LNCAP (cell line): ENCODE data around the gene PSMD6.

Experiments used
- TF ChIP-seq, protein P1 (sequence below): fragments of 450-650 bp; IDR thresholded peaks from 2 replicates; pipeline ENCODE4 v1.5.1; 2017; ENCODE audit warnings: mild to moderate bottlenecking

Gene PSMD6

DNA sequence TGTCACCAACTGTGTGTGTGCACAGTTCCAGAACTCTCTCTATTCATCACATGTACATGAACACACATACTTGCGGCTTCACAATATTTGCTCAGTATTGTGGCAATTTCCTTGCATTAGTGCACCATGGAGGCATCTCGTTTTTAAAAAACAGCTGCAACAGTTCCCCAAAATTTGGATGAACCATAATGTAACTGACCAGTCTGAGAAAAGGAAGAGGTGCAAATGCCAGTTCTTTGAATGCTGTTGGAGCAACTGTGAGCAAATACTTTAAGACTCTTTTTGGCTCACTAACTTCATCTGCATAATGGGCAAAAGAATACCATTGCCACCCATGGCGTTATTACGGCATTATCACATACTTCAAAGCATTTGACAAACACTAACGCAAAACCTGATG, 38.3 kb upstream of the PSMD6 start:
- TF ChIP-seq, protein P1, sequence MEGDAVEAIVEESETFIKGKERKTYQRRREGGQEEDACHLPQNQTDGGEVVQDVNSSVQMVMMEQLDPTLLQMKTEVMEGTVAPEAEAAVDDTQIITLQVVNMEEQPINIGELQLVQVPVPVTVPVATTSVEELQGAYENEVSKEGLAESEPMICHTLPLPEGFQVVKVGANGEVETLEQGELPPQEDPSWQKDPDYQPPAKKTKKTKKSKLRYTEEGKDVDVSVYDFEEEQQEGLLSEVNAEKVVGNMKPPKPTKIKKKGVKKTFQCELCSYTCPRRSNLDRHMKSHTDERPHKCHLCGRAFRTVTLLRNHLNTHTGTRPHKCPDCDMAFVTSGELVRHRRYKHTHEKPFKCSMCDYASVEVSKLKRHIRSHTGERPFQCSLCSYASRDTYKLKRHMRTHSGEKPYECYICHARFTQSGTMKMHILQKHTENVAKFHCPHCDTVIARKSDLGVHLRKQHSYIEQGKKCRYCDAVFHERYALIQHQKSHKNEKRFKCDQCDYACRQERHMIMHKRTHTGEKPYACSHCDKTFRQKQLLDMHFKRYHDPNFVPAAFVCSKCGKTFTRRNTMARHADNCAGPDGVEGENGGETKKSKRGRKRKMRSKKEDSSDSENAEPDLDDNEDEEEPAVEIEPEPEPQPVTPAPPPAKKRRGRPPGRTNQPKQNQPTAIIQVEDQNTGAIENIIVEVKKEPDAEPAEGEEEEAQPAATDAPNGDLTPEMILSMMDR, result no peak

DNA sequence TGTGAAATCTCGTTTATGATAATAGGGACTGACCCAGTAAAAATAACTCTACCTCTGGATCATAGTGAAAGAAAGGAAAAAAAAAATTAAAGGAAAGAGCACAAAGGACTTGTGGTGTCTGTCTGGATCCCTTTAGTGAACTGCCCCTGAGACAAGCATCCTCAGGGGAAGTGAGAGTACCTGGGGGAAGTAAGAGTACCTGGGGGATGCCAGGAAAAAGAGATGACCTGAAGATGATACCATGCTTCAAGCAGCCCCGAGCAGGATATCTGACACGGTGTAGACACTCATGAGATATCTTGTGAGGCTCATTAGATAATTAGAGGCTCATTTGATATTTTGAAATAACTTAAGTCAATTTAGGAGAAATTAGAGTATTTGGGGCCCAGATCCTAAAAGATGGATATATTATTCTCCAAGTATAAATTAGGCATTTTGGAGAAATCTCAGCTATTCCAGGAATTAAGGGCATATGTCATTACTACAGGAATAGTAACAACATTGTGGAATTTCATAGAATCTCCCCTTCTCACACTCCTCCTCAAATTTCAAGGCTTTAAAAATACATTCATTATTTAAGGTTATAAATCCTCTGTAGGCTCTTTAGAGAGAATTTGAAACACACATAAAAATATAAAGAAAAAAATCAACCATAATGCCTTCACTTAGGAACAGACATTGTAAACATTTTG, 36.3 kb upstream of the PSMD6 start:
- TF ChIP-seq, protein P1, result no peak

DNA sequence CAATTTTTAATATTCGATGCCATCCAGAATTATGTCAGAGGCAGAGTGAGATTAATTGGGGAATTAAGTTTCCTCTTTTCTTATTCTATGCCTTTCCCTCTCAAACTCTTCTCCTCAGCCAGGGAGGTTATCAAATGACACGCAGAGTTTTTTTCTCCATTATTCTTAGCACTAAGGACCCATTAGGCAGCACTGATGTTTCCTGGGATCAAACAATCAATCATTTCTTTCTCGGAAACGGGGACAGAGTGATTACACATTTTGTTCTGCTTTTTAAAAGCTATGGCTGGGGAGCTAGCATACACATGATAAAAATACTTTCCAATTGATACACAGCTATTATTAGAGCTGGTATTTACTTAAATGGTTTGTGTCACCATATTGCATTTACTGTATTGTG, 35.3 kb upstream of the PSMD6 start:
- TF ChIP-seq, protein P1, result no peak

DNA sequence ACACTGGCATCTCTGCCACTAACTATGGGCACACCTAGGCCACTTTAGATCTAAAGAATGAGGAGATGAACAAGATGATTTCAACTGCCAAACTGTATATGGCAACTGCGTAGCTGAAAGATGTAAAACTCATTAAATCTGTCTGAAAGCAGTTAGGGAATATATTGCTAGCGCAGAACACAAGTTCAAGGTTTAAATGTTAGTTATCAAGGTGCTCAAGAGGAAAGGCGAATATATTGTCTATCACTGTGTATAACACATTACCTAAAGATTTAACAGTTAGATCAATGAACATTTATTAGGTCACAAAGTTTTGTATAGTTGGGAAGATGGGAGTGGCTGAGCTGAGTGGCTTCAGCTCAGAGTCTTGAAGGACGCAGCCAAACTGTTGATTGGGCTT, 33.9 kb upstream of the PSMD6 start:
- TF ChIP-seq, protein P1, result no peak

DNA sequence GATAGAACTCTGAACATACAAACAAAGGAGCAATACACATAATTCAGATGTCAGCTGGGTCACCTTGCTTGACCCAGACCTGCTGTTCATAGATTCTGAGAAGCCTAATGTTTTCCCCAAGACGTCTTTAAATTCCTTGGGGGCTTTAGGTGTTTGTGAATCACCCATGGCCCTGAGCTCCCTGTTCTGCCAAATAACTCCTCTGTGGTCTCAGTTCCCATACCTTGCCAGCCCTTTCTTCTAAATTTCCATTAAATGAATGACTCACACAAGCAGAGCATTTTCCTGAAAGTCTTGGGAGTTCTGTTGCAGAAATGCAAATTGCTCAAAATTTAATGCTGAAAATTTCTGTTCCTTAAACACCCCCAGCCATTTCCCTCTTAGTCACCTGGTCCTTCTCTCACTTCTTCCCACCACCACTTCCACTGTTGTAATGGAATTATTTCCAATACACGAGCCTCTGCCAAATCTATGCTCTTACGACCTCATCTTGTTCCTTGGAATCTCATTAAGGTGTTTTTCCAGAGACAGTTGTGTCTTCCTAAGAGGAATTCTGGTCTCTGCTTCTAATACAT, 33.4 kb upstream of the PSMD6 start:
- TF ChIP-seq, protein P1, result no peak

DNA sequence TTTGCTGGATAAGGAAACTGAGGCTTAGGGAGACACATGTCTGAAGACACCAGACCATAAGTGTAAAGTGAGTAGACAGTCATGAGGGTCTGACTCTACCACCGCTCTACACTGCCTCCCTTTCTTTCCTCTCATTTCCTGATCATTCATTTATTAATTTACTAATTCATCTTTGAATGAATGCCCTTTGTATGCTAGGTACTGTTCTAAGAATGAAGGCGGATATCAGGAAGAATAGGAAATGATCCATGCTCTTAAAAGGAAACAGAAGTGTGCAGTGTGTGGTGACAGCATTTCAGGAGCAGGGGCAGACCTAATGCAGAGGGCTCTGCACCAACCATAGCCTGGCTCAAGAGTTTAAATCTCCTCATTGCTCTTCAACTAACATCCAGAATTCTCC, 31.8 kb upstream of the PSMD6 start:
- TF ChIP-seq, protein P1, result no peak

DNA sequence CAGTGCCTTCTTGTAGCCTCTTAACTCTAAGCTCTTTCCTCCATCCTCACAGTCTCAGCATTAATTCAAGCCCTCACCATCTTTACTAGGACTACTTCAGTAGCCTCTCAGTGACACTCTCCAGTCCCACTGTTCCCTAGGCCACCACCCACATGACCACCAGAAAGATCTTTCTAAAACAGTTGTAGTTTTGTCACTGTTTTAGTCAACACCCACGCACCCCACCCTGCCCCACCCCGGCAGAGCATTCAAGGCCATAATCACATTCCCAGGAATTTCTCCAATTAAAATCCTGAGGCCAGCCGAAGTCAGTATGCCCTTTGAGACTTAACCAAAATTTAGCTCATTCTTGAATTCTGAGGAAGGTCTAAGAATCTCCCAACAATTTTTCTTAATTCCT, 31.2 kb upstream of the PSMD6 start:
- TF ChIP-seq, protein P1, result no peak
